WTC11 (cell line): ENCODE results near the gene DHRSX. TPM values are rescaled to one million over a fixed set of nuclear protein-coding genes. Genes with fewer than 3 reads are reported as not detected.

ENCODE experiments used
- ATAC-seq: fragments of 200-7000 bp; cut with Tn5 transposase; 2 replicates; pipeline ENCODE4 v1.10.0; 2021; ENCODE audit warnings: mild to moderate bottlenecking, moderate library complexity
- CTCF ChIA-PET: fragments of 300-600 bp; sonication (Branson Sonifier 250); formaldehyde crosslinking; loops from one replicate; lab custom pipeline; 2021; ENCODE audit warnings: antibody characterized with exemption; lab: Charles Lee
- POLR2A ChIA-PET: fragments of 350-600 bp; sonication (Branson Sonifier 250); formaldehyde crosslinking; loops from one replicate; lab custom pipeline; 2021; ENCODE audit warnings: antibody characterized with exemption; lab: Charles Lee
- DNase-seq: peaks from one replicate; pipeline ENCODE4 v3.0.0; 2021; ENCODE audit warnings: low spot score
- H3K27ac Mint-ChIP-seq: 2 replicates; pipeline ENCODE4 v1.8.0; 2021; ENCODE audit warnings: mixed read lengths
- H3K27me3 Mint-ChIP-seq: 2 replicates; pipeline ENCODE4 v1.8.0; 2021; ENCODE audit warnings: low read depth, mild to moderate bottlenecking, moderate library complexity, mixed read lengths
- H3K36me3 Mint-ChIP-seq: 2 replicates; pipeline ENCODE4 v1.8.0; 2021; ENCODE audit warnings: mixed read lengths
- H3K4me1 Mint-ChIP-seq: 2 replicates; pipeline ENCODE4 v1.8.0; 2022; ENCODE audit warnings: mixed read lengths
- H3K4me3 Mint-ChIP-seq: 2 replicates; pipeline ENCODE4 v1.8.0; 2021; ENCODE audit warnings: mild to moderate bottlenecking, moderate library complexity, mixed read lengths
- H3K9me3 Mint-ChIP-seq: 2 replicates; pipeline ENCODE4 v1.8.0; 2021; ENCODE audit warnings: mixed read lengths
- AR ChIP-seq: fragments of 250-450 bp; sonication (Bioruptor Pico); IDR thresholded peaks from 2 replicates; pipeline ENCODE4 v1.9.0; 2021; ENCODE audit warnings: mild to moderate bottlenecking
- ATF6 ChIP-seq: sonication (generic); formaldehyde crosslinking; IDR thresholded peaks from 2 replicates; pipeline ENCODE4 v1.8.1; 2023; ENCODE audit warnings: mild to moderate bottlenecking, missing genetic modification reagents
- CDX4 ChIP-seq: fragments of 250-450 bp; sonication (Bioruptor Pico); IDR thresholded peaks from 2 replicates; pipeline ENCODE4 v1.9.0; 2021; ENCODE audit warnings: moderate library complexity, mild to moderate bottlenecking, inconsistent platforms, borderline replicate concordance
- CREM ChIP-seq: sonication (generic); formaldehyde crosslinking; IDR thresholded peaks from 2 replicates; pipeline ENCODE4 v1.8.1; 2022; ENCODE audit warnings: mild to moderate bottlenecking, missing genetic modification reagents, moderate library complexity
- CTCF ChIP-seq: fragments of 200-600 bp; IDR thresholded peaks from 2 replicates; pipeline ENCODE4 v1.8.0; 2022; ENCODE audit warnings: antibody characterized with exemption
- E2F5 ChIP-seq: sonication (generic); formaldehyde crosslinking; IDR thresholded peaks from 2 replicates; pipeline ENCODE4 v1.8.1; 2022; ENCODE audit warnings: mild to moderate bottlenecking, moderate library complexity, missing genetic modification reagents
- ELF4 ChIP-seq: sonication (generic); formaldehyde crosslinking; IDR thresholded peaks from 2 replicates; pipeline ENCODE4 v1.8.1; 2022; ENCODE audit warnings: low read depth, mild to moderate bottlenecking, moderate library complexity, missing genetic modification reagents
- ESRRA ChIP-seq: sonication (generic); formaldehyde crosslinking; IDR thresholded peaks from 2 replicates; pipeline ENCODE4 v1.8.1; 2022; ENCODE audit warnings: mild to moderate bottlenecking, missing genetic modification reagents, borderline replicate concordance
- ETV6 ChIP-seq: sonication (generic); formaldehyde crosslinking; IDR thresholded peaks from 2 replicates; pipeline ENCODE4 v1.8.1; 2022; ENCODE audit warnings: mild to moderate bottlenecking, missing genetic modification reagents
- JUN ChIP-seq: sonication (generic); formaldehyde crosslinking; IDR thresholded peaks from 2 replicates; pipeline ENCODE4 v1.8.0; 2023; ENCODE audit warnings: mild to moderate bottlenecking, missing genetic modification reagents
- MAX ChIP-seq: sonication (generic); formaldehyde crosslinking; IDR thresholded peaks from 2 replicates; pipeline ENCODE4 v1.8.0; 2022; ENCODE audit warnings: mild to moderate bottlenecking, missing genetic modification reagents
- MXD4 ChIP-seq: fragments of 250-450 bp; sonication (Bioruptor Pico); IDR thresholded peaks from 2 replicates; pipeline ENCODE4 v1.8.0; 2021; ENCODE audit warnings: mild to moderate bottlenecking, moderate library complexity, borderline replicate concordance
- MYBL2 ChIP-seq: sonication (generic); formaldehyde crosslinking; IDR thresholded peaks from 2 replicates; pipeline ENCODE4 v1.8.1; 2023; ENCODE audit warnings: mild to moderate bottlenecking, moderate library complexity, missing genetic modification reagents
- NFATC4 ChIP-seq: fragments of 250-450 bp; sonication (Bioruptor Pico); IDR thresholded peaks from 2 replicates; pipeline ENCODE4 v1.9.0; 2021; ENCODE audit warnings: mild to moderate bottlenecking
- NFYB ChIP-seq: sonication (generic); formaldehyde crosslinking; conservative IDR thresholded peaks from 2 replicates; pipeline ENCODE4 v1.8.0; 2022; ENCODE audit warnings: low read depth, missing genetic modification reagents
- NR3C1 ChIP-seq: sonication (generic); formaldehyde crosslinking; conservative IDR thresholded peaks from 2 replicates; pipeline ENCODE4 v1.8.1; 2023; ENCODE audit warnings: low read depth, mild to moderate bottlenecking, missing genetic modification reagents
- RORB ChIP-seq: fragments of 250-450 bp; sonication (Bioruptor Pico); IDR thresholded peaks from 2 replicates; pipeline ENCODE4 v1.9.0; 2021; ENCODE audit warnings: mild to moderate bottlenecking
- SMAD3 ChIP-seq: sonication (generic); formaldehyde crosslinking; IDR thresholded peaks from 2 replicates; pipeline ENCODE4 v1.8.0; 2022; ENCODE audit warnings: missing genetic modification reagents, mild to moderate bottlenecking, borderline replicate concordance
- SOX15 ChIP-seq: fragments of 250-450 bp; sonication (Bioruptor Pico); IDR thresholded peaks from 2 replicates; pipeline ENCODE4 v1.9.0; 2021; ENCODE audit warnings: mild to moderate bottlenecking
- TEAD1 ChIP-seq: sonication (generic); formaldehyde crosslinking; IDR thresholded peaks from 2 replicates; pipeline ENCODE4 v1.8.0; 2022; ENCODE audit warnings: mild to moderate bottlenecking, missing genetic modification reagents
- TEAD4 ChIP-seq: sonication (generic); formaldehyde crosslinking; IDR thresholded peaks from 2 replicates; pipeline ENCODE4 v1.8.0; 2022; ENCODE audit warnings: mild to moderate bottlenecking, missing genetic modification reagents
- ZBTB21 ChIP-seq: sonication (generic); formaldehyde crosslinking; IDR thresholded peaks from 2 replicates; pipeline ENCODE4 v1.8.1; 2023; ENCODE audit warnings: mild to moderate bottlenecking, missing genetic modification reagents, borderline replicate concordance
- total RNA-seq: library from RNA; stranded (reverse); gene quantifications from 3 replicates; pipeline ENCODE4 v1.2.3, GENCODE V29; 2021

Gene DHRSX
- total RNA-seq, 1 experiment from 2014 or later = 28.2 TPM

GRCh38 chrX:2183193-2183725 lies 317.5 kb downstream of the DHRSX start:
- TF ChIP-seq TEAD1 (CRISPR knock-in tag) = no peak
- no peak for TF ChIP-seq CTCF
- TF ChIP-seq MXD4 = no peak
- TF ChIP-seq NFATC4 = no peak
- no peak for TF ChIP-seq ELF4 (CRISPR knock-in tag)
- no peak for TF ChIP-seq CREM
- TF ChIP-seq SOX15 (CRISPR knock-in tag) = no peak
- no peak for TF ChIP-seq E2F5 (CRISPR knock-in tag)
- TF ChIP-seq AR (CRISPR knock-in tag) = no peak
- Mint-ChIP-seq H3K27ac (peak overlapping the region; percentile 56; the same call in 1 of the 2 replicates), H3K36me3 (peaks cover 8% of the 10 kb centered on the region), H3K27me3 (no peaks in the 10 kb centered on the region), H3K4me1 (peaks cover 15% of the 10 kb centered on the region), H3K9me3 (peaks cover 5% of the 10 kb centered on the region; the same call in 1 of the 2 replicates), H3K4me3 (no peak overlapping the region)
- ATAC-seq (no peak), DNase-seq (no peak)
- CTCF ChIA-PET = no interaction called here
- POLR2A ChIA-PET = no interaction called here

- no peak overlapping the region for H3K4me3 Mint-ChIP-seq
- ChIA-PET CTCF (no interaction called here), POLR2A (no interaction called here)
- no peaks in the 10 kb centered on the region for H3K27me3 Mint-ChIP-seq
- H3K27ac Mint-ChIP-seq = 0 out of 2 replicates have a peak overlapping the region, but pooled peaks have one; percentile 46
- peaks cover 8% of the 10 kb centered on the region for H3K9me3 Mint-ChIP-seq
- DNase-seq = no peak
- H3K36me3 Mint-ChIP-seq = peaks cover 5% of the 10 kb centered on the region; the same call in 1 of the 2 replicates
- ATAC-seq = no peak
- TF ChIP-seq MYBL2 (CRISPR knock-in tag) (no peak), JUN (CRISPR knock-in tag) (no peak), TEAD4 (no peak)
- peaks cover 3% of the 10 kb centered on the region for H3K4me1 Mint-ChIP-seq
Observed at GRCh38 chrX:2177541-2177940, 323.2 kb downstream of the DHRSX start.

- Mint-ChIP-seq H3K27ac (no peak overlapping the region), H3K4me1 (no peaks in the 10 kb centered on the region; the same call in 1 of the 2 replicates), H3K4me3 (no peak overlapping the region), H3K36me3 (peaks cover 5% of the 10 kb centered on the region; the same call in 1 of the 2 replicates), H3K27me3 (no peaks in the 10 kb centered on the region), H3K9me3 (peaks cover 8% of the 10 kb centered on the region)
- no peak for DNase-seq
- POLR2A ChIA-PET = no interaction called here
- ATAC-seq = no peak
- CTCF ChIA-PET = no interaction called here
- TF ChIP-seq ESRRA (CRISPR knock-in tag) (no peak), RORB (no peak), ATF6 (CRISPR knock-in tag) (no peak), SMAD3 (CRISPR knock-in tag) (no peak), TEAD1 (CRISPR knock-in tag) (no peak), ETV6 (CRISPR knock-in tag) (no peak), NR3C1 (no peak), NFYB (CRISPR knock-in tag) (no peak), ZBTB21 (CRISPR knock-in tag) (no peak), CDX4 (CRISPR knock-in tag) (no peak), CTCF (no peak), MAX (CRISPR knock-in tag) (no peak), NFATC4 (no peak)
Observed at GRCh38 chrX:2176733-2177132, 324.0 kb downstream of the DHRSX start.
